Inflammatory macrophage (primary cell): Measurements from ENCODE around the gene LRP8.

ENCODE experiments used
- DNase-seq, 2 donors: peaks; one replicate each; pipeline ENCODE4 v3.0.0-alpha.2; 2020 to 2022

The LRP8 gene

DNA sequence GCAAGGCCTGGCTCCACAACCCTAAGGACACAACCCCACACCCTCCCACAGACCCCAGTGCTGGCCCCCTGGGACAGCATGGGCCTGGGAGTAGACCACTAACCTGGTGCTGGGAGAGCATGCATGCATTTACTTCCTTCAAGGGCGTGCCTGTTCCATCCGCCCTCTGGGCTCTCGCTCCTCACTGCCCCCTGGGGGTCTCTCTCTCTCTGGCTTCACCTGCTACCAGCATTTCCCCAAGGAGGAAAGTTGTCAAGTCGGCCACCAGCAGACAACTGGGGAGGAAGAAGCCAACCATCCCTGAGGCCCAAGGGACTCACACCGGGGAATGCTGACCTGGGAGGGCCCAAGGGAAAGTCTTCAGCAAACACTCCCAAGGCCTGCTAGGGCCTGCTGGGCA lies 6.5 kb downstream of the LRP8 start:
- DNase-seq = no peak

DNA sequence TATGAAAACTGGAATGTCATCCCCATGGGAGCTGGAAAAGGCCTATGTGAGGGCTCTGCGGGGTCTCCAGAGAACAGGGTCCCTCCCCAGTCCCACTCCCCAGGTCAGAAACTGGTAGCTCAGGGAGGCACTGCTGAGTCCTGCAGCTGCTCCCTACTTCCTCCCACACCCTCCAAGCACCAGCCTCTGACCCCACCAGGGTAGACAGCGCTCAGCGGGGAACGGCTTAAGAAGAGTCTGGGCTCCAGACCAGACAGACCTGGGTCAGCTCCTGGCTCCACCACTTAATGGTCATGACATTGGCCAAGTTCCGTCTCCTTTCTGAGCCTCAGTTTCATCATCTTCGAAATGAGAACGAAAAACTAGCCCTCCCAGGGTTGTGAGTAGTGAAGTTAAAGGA lies 7.2 kb downstream of the LRP8 start:
- DNase-seq = no peak

GRCh38 chr1:53319296-53320101 lies 8.4 kb downstream of the LRP8 start:
- no peak for DNase-seq

DNA sequence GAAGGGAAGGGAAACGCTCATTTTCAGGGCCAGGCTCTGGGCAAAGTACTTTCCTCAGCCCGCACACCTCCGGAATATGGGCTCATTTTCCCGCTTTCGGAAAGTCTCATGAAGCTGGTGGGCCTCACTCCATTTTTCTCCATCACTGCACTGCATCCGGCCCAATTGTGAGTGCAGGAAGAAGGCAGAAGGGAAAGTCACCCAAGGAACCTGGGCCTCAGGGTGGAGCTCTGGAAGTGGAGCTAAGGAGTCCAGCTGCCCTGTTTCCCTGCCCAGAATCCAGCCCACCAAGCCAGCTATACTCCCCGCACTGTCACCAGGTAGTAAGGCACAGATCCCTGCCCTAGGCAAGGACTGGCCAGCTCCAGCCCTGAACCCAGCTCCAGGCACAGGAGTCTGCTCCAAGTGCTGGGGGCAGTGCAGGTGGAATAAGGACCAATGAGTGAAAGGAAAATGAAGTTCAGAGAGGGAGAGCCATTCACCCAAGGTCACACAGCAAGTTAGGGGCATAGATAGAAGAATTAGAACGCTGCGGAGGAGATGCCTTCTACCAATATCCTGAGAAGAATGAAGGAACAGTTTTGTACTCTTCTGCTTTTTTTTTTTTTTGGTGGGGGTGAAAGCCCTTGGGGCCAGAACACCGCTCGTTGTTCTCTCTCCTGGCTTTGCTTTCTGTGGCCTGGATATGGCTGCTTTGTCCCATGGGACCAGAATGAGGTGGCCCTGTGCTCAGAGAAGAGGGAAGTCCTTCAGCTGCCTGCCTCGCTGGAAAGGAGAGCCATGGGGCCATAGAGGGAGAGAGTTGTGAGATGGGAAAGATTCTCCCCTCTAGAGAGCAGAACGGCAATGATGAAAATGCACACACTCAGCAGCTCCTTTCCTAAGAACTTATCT lies 10.0 kb downstream of the LRP8 start:
- DNase-seq = no peak

GRCh38 chr1:53316766-53317581 lies 10.9 kb downstream of the LRP8 start:
- DNase-seq = no peak

- DNase-seq = no peak
Measured at GRCh38 chr1:53316424-53316765, 11.5 kb downstream of the LRP8 start.

GRCh38 chr1:53315456-53316423 lies 12.1 kb downstream of the LRP8 start:
- no peak for DNase-seq

DNA sequence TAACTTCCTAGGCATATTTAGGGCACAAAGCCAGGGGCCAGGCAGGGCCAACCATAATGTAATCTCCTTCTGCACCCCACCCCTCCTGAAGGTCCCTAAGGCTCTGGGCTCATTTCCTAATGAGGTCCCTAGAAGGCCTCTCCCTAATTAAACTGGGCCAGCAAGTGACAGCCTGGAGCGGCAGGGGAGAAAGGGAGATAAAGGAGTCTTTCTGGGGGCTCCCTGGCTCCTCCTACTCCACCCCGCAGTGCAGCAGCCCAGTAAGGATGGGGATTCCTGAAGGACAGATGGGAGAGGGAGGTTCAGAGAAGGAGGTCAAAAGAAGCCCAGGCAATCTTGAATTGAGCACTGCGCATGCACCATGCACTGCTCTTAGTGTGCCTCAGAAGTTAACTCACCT lies 12.8 kb downstream of the LRP8 start:
- DNase-seq = no peak

DNA sequence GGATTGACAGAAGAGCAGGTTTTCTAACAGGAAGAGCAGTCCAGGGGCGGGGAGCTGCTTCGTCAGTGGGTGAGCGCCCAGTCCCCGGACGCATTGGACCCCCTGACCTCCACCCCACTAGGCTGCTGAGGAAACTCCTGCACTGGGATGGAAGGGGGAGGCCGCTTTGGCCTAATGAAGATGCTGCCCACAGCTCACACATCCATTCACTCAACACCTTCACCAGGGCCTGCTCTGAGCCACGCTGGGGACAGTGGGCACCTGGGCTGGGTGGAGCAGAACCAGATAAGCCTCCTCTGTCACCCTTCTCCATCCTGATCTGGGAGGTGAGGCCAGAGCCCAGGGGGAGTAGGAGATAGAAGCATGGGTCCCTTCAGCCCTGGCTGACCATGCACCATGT lies 13.3 kb downstream of the LRP8 start:
- DNase-seq = no peak

DNA sequence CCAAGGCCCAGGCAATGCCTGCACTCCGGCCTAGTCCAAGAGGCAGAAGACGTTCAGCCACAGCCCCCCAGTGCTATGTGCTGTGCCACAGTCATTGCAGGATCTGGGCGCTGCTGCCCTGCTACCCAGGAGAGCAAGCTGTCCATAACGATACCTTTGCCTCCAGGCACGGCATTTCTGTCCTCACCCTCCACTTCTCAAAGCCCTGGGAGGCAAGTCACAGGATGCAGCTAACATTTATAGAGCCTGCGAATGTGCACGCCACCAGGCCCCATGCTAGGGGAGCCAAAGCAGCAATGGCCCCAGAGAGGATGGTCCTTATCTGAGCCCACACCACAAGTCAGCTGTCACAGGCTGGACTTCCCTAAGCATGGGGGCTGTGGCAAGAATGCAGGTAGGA lies 13.8 kb downstream of the LRP8 start:
- DNase-seq = no peak

GRCh38 chr1:53313556-53313955 lies 14.3 kb downstream of the LRP8 start:
- DNase-seq = no peak

GRCh38 chr1:53311702-53312305 lies 16.1 kb downstream of the LRP8 start:
- no peak for DNase-seq

- no peak for DNase-seq
Measured at GRCh38 chr1:53310847-53311681, 16.8 kb downstream of the LRP8 start.

GRCh38 chr1:53309802-53310201 lies 18.1 kb downstream of the LRP8 start:
- no peak for DNase-seq

- no peak for DNase-seq
Measured at GRCh38 chr1:53308506-53308905, 19.4 kb downstream of the LRP8 start.

DNA sequence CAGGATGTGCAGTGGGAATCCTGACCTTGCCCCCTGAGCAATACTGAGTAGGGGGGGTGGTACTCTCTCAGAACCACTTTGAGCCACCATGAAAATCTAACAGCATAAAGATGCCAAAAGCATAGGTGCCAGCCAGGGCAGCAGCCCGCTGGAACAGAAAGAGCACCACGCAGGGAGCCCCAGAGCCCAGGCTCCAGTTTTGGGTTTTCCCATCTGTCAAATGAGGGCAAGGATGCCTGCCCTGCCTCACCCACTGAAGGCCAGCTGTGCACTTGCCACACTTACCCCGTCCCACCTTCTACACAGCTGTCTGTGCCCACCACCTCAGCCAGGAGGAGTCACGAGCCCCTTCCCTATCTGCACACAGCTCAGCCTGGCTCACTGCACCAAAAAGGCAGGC lies 20.8 kb downstream of the LRP8 start:
- no peak for DNase-seq

DNA sequence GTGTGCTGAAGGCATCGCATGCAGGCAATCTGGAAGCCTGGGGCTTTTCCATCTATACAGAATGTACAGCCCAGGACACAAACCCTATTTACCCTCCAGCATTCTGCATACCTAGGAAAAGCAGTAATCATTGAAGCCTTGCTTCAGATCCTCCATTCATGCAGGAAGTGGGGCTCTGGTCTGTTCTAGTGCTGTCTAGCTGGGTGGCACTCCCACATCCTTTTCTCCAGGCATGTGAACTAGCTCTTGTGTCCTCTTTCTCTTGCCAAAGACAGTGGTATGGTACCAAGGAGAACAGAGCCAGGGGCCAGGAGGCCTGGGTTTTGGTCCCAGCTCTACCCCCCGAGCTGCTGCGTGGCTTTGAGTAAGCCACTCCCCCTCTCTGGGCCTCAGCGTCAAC lies 21.7 kb downstream of the LRP8 start:
- DNase-seq = no peak

- no peak for DNase-seq
Measured at GRCh38 chr1:53305650-53306049, 22.2 kb downstream of the LRP8 start.

DNA sequence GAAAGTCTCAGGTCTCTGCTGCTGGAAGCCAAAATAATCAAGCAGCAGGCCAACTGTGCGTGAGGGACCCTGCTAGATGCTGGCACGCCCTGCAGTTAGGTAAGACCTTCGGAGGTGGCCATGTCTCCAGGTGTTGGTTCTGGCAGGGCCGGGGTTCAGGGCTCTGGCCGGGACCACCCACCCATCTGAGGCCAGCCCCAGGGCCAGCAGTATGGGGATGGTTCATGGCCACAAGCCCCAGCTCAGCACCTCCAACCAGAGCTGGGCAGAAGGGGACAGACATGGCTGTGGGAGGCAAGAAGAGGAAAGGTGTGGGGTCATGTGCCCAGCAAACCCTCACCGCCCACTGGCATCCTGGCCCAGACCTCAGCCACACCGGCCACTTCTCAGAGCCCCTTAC lies 23.3 kb downstream of the LRP8 start:
- DNase-seq = no peak

GRCh38 chr1:53303726-53304515 lies 23.9 kb downstream of the LRP8 start:
- no peak for DNase-seq
